ENCODE results near the gene BCL11A.

Gene BCL11A

DNA sequence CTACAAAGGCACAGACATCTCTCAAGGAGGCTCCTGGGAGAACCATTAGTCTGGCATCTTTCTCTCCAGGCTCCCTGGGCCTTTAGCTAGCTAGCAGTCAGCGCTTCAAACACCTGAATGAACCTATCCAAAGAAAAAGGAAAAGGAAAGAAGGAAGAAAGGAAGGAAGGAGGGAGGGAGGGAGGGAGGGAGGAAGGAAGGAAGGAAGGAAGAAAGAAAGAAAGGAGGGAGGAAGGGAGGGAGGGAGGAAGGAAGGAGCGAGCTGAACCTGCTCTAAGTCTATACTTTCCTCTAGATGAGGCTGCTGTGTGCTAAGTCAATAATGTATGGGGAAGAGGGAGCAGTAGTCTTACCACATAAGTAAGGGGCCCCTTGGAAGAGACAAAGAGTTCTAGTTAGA lies 5.1 kb upstream of the BCL11A start:
- DNase-seq: no peak

DNA sequence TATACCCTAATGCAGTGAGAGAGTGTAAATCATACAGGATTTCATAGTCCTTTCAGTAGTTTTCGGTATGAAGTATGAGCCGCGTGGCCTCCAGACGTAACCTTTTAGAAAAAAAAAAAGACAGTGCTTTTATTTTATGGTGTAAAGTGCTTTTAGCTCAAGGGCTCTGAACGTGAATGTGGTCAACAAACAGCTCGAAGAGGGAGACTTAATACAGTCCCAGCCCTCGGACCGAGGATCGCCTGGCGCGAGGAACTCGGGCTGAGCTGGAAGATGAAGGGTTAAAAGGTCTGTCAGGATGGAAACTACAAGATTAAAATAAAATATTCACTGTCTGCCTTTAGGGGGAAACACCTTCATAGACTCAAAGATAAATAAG lies 4.0 kb upstream of the BCL11A start:
- no peak for DNase-seq

DNA sequence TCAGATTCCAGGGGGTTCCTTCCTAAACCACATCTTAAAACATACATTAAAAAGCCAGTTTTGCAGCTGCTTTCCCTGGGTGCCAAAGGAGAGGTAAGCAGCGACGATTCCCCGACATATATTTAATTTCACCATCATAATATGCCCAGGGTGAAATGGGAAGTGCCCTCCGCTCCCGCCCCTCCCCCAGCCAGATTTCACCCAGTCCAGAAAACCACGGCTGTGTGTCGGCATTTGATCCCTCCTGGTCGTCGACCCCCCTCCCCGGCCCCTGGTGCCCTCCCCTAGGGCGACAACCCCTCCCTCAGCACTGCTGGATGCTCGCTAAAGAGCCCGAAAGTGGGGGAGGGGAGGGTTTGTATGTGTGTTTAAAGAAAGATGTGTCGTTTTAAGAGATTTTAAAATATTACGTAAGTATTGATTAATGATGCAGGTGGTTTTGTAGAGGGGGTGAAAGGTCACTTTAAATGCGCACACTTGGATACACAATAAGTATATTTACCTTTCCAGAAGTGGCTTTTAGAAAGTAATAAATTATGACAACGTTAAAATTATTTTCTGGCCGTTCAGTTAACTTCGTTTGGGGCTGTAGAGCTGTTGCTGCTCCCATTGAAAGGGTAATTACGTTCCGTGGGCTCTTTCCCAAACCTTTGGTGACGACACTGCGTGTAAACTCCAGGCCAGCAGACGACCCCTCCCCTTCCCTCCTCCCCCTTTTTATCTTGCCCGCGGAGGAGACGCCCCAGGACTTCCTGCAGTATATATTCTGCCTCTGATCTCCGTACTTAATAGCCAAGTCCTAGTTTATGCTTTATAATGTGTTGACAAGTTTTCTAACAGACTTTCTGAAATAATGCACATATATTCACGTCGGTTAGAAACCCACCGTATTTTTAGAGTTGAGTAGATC lies 3.4 kb upstream of the BCL11A start:
- peak; percentile 61 to 90 (median 86) for DNase-seq

DNA sequence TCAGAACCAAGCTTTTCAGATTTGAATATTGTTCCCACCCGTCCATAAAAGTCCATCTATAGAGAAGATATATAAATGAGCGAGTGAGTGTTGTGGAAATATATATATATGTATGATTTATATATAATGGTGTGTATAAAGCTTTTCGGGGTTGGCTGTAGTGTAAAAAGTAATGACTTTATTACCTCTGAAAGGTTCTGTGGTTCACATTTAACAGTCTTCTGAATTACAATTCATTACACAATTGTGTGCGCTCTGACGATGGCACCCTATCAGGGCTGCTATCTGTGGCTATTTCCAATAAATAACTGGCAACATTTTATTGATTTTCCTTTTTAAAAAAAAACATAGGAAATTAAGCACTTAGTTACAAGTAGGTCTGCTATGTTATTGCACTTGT lies 2.7 kb upstream of the BCL11A start:
- DNase-seq: peak in 1 of 3 experiments; percentile 47

DNA sequence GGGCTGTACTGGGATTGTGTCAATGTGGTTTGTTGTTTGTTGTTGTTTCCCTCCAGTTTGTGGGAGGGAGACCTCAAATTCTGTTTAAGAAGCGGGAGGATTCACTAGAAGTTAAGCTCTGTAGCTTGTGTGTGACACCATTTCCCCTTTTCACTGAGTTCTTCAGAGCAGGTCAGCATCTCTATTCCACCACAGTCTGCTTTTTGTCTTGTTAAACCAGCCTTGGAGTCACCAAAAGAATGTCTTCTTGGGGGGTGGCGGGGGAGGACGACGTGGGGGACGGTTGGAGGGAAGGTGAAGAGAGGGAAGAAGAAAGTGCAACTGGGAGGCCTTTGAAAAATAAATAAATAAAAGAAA lies 2.3 kb upstream of the BCL11A start:
- no peak for DNase-seq

DNA sequence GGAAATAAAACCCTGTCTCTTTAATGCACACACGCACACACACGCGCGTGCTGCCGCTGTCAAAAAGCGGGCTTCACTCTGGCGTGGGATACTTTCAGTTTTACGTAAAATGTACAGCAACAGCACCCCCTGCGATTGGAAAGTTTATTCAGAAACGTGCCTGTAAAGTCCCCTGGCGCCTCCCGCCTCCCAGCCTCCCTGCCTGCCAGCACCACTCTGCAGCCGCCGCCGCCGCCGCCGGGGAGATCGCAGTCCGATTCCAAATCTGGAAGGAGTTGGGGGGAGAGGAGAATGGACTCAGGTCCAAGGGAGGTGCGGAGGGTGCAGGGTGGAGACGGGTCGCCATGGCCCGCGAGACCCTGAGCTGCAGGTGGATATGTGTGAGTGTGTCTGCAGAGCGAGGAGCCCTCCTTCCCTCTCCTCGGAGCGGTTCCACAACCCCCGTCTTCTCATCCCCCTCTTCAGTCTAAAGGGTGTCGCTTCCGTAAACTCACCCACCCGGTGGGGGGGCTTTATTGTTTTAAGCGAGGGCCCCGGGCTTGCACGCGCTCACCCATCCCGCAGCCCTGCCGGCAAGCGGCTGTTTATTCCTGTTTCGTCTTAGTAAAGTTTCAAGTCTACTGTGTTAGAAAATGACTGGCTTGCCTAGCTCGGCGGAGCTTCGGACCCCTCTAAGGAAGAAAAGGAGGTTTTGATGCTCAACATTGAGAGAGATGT lies 1.8 kb upstream of the BCL11A start:
- DNase-seq: peak; percentile 56 to 77 (median 74)

DNA sequence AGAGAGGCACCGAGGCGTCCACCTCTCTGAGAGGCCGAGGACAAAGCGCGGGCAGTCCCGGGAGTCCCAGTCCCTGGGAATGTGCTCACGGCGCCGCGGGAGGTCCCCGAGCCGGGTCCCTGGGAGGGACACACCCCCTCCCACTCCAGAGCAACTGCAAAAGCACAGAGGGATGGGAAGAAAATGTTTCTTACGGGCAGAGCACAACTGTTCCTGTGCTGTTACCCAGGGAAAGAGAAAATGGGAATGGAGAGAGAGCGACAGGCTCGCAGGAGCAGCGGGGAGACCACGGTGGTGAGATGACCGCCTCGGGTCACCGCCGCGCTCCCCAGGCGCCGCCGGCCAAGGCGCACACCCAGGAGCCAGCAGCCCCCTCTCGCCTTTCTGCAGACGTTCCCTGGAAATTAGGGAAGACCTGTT lies 1.2 kb upstream of the BCL11A start:
- DNase-seq: peak in 2 of 3 experiments; percentile 52 to 62

DNA sequence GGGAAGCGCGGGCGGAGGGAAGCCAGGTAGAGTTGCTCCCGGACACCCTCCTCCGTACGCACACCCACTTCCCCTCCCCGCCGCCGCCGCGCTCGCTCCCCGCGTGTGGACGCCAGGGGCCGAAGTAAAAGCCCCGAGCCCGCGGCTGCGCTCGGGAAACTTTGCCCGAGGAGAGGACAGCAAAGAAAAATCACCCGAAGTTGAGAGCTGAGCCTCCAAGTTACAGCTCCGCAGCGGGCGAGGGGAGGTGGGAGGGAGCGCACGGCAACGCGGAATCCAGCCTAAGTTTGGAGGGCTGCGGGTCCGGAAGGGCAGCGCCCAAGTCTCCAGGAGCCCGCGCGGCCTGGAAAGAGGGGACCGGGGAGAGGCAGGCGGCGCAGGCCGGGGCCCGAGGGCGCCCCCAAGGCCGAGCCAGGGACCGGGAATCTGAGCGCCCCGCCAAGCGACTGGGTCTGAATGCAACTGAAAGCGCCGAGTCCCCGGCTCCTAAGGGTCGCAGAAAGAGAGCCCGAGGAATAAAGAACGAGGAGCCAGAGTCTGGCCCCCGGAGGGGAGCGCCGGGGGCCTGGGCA lies 706 bp upstream of the BCL11A start:
- peak; percentile 45 to 63 (median 58) for DNase-seq

DNA sequence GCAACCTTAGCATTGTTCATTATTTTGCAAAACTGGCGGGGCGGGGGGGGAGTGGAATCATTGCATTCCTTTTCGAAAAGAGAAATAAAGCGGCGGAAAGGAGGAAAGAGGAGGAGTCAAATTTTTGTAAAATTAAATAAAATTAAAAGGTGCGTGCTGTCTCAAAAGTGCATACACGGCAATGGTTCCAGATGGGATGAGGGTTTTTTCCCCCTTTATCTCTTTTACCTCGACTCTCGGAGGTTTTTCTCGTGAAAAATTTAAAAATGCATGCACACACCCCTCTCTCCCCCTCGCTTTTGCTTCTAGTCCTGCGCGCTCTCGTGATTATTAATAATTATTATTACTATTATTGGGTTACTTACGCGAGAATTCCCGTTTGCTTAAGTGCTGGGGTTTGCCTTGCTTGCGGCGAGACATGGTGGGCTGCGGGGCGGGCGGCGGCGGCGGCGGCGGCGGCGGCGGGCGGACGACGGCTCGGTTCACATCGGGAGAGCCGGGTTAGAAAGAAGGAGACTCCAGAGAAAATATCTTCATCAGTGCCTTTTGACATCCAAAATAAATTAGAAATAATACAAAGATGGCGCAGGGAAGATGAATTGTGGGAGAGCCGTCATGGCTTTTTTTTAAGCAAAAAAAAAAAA lies 481 bp downstream of the BCL11A start:
- no peak for DNase-seq

DNA sequence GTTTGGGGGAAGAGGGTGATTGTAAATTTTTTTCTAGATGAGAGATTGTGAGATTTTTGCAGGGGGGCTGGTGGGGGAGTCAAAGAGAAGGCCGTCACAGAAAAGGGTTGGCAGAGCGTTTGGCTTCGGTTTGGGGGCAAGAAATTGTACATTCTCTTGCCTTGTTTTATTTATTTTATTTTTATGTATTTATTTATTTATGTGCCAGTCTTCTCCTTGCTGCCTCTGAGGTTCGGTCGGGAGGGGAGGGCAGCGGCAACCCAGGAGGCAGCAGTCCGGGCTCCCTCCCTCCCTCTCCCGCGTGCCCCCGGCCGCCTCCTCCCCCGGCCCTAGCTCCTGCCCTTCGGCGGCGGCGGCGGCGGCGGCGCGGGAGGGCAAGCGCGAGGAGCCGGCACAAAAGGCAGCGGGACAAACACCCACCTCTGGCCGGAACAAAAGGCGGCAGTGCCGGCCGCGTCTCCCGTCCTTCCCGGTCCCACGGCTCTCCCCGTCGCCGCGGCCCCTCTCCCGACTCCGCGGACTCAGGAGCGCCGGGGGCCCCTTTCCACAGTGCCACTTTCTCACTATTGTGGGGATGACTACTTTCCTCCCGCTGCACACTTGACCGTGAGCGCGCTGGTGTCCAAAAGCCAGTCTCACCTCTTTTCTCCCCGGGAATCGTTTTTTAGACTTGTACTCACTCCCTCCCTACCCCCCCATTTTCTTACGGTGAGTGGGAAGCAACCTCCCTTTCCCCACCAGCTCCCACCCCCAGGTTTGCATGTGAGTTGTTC lies 1.2 kb downstream of the BCL11A start:
- peak; percentile 42 to 58 (median 57) for DNase-seq

DNA sequence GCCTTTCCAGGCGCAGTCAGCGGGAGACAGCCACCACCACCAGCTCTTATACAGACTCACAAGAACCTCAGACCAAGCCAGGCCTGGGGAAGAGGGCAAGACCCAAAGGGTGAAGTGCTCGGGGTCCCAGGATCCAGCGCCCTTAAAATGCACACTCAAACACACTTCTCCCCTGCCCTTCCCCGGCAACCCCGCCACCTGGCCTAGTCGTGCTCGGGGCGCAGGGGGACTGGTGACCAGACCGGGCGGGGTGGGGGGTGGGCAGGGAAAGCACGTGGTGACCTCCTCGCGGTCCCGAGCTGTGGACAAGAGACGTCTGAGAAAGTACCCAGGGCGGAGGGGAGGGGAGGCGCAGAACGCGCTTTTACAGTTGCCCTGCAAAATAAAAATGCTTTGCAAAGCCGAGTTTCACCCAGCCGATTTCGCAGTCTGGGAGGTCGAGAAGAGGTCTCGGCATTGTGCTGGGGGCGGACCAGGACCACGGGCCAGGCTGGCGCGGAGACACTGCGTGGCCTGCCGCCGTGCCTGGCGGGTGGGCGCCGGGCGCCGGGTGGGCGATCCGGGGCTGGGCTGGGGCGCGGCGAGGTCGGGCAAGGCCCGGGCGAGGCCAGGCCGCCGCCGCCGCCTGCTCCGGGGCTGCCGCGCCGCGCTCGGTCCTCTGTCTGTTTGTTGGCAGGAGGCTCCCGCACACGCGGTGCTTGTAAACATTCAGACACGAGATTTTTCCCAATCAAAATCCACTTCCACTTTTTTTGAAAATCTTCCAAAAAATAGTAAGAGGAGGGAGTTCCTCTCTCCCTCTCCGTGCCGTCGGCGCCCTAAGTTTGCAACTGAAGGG lies 2.0 kb downstream of the BCL11A start:
- DNase-seq: peak; percentile 56 to 57 (median 56)

DNA sequence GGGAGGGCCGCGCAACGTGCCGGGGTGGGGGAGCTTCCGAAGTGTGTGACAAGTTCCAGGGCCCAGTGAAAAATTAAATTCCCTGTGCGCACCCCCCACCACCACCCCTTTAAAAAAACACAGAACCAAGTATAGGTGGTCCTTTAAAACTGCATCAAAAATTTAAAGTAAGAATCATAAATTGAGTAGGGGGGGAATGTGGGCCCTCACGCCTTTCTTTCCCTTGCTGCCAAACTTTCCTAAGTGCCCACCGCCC lies 2.5 kb downstream of the BCL11A start:
- DNase-seq: no peak

DNA sequence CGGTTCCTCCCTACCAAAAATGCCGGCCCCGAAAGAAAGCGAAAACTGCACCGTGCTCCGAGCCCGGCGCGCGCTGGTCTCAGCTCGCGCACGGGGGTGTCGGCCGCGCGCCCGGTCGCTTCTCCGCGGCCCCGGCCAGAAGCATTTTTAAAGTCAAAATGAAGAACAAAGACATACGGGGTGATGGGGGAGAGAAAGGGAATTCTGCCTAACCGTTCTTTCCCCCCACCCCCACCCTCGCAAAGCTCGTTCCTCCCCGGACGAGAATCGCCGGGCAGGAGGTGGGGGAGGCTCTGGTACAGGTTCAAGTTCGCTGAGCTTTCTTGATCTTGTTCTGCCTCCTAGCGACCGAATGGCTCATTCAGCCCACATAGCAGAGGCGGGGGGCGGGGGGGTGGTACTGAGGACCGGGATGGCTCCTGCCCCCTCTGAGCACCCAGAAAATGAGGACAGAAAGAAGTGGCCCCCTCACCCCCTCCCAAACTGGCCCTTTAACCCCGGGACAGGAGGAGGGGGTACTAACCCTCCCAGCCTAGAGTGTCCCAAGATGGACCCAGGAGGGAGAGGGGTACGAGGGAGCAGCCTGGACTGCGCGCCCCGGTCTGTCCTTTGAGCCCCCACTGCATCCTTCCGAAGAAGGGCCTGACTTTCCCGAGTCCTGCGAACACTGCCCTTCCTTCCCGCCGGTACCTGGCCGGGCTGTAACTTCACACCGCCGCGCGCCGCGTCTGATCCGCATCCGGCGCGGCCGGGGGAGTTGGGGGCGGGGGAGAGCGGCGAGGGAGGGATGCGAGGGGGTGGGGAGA lies 3.1 kb downstream of the BCL11A start:
- peak; percentile 76 to 94 (median 83) for DNase-seq

DNA sequence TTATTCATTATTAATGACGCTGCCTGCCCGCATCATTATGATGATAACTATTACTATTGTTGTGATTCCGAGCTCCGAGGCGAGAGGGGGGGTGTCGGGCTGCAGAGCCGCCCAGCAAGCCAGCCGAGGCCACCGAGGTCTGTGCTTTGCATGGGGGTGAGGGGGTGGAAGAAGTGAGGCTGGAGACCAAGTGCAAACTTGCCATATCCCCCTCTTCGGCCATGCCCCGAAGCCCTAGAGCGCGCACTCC lies 3.6 kb downstream of the BCL11A start:
- peak in 2 of 3 experiments; percentile 67 to 78 for DNase-seq

DNA sequence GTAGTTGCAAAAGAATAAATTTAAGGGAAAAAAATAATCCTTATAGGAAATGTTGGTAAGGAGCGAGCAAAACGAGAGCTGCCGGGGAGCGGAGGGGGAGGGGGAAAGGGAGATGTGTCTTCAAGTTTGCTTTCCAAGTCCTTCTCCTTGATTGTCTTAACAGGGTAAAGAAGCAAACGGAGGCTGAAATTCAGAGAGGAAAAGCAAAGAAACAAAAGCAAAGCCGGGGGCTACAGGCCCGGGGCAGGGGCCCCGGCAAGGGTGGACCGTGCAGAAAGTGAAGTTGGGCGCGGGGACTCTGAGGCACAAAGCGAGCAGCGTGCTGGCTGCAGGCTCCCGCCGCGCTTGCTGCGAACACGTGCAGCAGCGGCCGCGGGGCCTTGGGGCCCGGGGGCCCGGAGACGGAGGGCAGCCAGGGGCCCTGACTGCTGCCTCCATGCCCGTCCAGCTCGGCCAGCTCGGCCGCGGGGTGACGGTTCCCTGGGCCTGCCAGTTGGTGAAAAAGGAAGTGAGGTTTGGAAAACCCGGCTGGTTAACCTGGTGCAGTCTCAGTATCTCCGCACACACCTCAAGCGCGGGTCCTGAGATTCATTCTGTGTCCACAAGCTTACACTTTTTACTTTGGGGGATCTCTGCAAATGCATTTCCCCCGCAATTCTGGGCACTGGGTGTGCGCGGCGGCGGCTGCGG lies 4.1 kb downstream of the BCL11A start:
- peak; percentile 68 to 84 (median 78) for DNase-seq

DNA sequence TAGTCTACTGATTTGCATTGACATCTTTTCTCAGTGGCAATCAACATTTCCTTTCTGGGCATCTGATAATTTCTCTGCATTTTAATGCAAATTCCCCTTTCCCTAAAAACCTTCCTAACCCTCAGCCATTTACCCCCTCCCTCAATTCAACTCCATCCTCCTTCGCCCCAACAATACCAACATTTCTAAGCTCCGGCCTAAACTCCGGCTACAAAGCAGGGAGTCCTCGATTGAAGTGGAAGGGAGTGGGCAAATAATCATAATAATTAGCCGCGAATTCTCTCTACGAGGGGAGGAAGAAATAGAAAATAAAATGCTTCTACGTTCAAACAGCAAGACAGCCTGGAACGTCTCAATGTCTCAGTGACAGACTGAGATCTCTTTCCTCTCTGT lies 4.6 kb downstream of the BCL11A start:
- peak in 2 of 3 experiments; percentile 33 to 71 for DNase-seq

DNA sequence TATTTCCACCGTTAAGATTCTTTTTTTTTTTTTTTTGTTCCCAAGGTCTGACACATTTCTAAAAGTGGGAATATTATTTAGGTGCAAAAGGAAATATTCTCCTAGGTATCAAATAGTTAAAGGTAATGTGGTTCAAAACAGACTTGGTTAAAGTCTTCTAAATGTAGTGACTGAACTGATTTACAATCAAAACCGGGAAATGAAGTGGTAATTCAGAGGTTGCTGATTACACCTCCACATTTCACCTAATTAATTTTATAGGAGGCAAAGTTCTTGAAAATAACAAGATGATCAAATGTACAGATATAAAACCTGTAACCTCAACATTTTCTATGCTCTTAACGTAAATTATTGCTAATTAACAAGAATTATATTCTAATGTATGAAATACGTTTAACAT lies 5.1 kb downstream of the BCL11A start:
- no peak for DNase-seq

DNA sequence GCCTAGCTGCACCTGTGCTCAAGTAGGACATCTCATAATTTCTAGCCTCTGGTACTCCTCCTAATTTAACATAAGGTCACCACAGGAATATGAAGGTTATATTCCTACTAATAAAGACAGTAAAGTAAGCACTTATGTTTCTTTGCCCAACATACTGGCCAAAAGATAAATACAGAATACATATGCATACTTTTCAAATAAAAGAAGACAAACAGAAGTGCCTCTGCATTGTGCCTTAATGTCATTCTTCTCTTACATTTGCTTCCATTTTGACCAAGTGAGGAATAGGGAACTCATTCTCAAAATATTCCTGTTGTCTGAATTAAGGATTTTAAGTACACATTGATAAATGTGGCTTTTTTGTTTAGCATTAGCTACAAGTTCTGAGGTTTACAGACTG lies 5.6 kb downstream of the BCL11A start:
- no peak for DNase-seq

DNA sequence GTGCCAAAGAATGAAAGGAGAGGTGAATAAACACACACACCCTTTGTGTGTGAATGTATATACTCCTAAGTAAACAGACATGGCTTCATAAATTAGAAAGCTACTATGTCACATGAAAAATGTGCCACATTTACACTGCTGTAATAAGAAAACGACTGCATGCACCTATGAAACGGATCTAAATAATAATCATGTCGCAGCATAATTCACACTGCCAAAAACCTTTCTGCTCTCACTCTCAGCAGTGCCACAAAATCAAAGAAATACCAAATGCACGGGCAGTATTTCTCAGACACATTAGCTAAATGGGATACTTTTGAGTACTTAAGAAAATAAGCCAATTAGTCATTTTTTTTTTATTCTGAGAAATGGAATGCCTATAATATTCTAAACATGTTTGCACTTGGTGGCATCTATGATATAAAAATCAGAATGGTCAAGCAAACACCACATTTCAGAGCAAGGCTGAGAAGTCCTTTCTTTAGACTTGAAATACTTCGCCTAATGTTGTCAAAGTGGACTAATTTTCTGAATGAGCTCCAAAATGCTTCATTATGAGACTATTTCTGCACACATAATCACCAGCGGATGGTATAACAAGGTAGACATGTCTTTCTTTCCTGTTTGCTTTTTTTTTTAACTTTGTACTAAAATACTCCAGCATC lies 6.6 kb downstream of the BCL11A start:
- no peak for DNase-seq

DNA sequence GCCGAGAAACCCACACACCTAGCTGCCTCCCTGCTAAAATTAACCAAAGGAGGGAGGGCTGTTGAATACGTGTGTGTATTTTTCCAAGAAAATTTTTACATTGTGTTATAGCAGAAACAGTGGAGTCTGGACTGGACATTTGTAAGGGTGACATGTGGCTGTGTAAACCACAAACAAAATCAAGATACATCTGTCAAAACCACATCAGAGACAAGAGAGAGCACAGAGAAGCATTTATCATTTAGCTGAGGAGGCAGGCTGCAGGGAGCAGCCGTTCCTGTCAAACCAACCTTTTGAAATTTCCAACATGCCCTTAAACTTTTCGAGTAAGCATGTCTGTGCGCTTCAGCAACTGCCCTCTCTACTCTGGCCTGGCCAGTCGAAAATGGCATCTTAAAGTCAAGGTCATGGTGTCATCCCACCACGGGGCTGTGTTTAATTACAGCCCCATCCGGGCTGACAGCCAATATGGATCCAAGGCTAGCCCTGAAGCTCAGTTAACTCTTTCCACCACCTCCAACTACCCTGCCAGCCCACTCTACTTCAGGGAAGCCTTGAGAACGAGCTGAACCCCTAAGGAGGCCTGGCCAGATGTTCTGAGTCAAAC lies 8.4 kb downstream of the BCL11A start:
- DNase-seq: no peak
